Central memory CD4-positive, alpha-beta T cell (primary cell): ENCODE measurements around the gene PPP1R14B.

Experiments used
- DNase-seq: peaks from one replicate; pipeline ENCODE4 v3.0.0; 2022

Gene PPP1R14B

DNA sequence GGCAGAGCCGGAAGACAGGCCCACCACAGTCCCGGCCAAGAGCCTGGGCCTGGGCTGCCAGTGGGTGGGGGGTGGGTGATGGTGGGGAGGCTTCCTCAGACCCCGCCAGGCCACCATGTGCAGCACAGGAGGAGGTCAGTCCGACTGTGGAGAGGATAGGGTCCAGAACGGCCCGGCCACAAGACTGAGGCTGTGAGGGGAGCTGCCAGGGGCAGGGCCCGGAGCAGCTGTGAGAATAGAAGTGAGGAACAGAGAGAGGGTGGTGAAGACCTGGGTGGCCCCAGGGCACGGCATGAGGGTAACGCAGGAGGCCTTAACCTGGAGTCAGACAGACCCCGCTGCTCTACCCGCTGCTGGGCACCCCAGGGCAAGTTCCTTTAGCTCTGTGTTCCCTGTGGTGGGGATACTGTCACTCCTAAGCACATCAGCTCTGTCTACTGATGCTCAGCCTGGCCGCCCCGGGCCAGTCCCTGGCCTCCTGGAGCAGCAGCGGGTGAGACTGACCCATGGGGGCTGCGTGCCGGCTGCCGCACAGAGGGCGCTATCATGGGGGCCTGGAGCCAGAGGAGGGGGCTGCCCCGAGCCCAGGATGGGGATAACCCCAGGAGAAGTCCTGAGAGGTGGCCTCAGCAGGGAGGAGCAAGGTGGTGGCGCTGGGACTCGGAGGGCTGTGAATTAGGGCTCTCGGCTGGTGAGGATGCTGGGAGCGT, 38.5 kb downstream of the PPP1R14B start:
- no peak for DNase-seq

DNA sequence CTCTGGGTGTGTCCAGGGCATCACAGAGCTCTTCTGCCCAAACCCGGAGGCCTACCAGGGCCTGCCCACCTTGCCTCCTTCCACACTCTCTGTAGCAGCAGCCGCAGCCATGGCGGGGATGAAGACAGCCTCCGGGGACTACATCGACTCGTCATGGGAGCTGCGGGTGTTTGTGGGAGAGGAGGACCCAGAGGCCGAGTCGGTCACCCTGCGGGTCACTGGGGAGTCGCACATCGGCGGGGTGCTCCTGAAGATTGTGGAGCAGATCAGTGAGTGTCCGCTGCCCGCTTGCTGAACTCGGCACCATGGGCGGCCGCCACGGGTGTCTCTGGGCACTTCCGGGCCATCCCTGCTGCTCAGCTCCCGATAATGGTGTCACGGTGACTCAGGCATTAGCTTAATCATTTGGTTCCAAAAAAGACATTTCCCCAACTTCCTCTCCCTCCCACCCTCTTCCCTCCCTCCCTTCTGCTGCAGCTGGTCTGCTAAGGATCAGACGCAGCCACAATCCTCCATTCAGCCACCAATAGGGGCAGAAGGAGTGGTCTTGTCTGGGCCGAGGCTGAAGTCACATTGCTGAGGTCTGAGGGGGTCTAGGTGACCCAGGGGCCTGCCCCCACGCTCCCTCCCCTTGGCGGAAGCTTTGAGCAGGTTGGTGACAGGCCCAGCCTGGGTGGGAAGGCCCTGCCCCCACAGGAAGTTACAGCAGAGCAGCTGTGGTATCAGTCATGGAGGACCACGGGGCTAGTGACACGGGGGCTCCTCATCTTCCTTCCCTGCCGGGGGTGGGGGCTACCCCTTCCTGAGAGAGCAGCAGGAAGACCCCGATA, 39.3 kb downstream of the PPP1R14B start:
- peak; percentile 68 for DNase-seq

DNA sequence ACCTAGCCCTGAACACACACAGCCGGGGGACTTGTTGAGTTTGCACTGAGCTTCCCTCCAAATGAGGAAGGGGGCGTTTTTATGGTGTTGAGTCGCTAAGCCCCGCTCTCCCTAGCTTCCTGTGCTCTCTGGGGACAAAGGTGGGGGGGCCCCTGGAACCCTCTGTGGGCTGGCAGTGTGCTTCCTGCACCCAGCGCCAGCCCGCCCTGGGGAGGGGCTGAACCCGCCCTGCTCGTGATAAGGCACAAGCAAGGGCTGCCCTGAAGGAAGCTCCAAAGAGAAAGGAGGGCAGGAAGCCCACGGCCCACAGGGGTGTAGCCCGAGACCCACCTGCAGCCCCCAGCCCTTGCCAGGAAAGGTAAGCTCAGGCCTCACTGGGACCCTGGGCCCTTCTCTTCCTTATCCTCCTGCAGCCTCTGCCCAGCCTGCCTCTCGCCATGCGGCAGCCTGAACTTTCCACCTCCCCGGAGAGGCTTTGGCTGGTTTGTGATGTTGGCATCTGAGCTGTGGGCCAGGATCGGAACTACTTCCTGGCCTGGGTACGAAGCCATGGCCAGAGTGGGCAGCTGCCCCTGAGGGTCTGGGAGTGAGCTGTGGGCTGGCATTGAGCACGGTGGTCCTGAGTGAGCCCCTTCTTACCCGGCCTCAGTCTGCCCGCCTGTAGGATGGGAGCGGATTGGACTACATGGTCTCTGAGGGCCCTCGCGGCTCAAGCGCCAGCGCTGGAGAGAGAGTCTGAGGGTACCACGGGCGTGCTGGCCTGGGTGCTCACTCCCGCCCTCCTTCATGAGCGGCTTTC, 40.1 kb downstream of the PPP1R14B start, which contains the start of gene FERMT3:
FERMT3 (plus strand) TSS at position 265 of the 799 bp plus-strand sequence. CDS start 644 bp downstream, outside the sequence.
- DNase-seq: peak; percentile 71

DNA sequence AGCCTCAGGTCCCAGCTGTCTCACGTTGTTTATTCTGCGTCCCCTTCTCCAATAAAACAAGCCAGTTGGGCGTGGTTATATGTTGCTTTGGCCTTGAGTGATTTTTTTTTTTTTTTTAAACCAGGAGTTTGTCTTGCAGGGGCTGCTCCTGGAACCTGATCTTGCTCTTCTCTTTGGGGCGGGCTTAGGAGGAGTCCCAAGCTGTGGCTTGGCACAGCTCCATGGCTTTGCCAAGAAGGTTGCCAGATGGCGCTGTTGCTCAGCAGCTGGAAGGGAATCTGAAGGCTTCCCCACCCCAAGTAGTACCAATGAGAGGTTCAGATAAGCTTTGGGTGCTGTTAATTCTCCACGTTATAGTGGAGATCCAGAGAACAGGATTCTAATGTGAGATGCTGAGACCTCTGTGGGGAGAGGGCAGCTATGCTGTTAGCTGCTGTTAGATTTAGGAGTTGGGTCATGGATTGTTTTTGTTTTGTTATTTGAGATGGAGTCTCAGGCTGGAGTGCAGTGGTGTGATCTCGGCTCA, 42.2 kb downstream of the PPP1R14B start:
- peak; percentile 83 for DNase-seq

DNA sequence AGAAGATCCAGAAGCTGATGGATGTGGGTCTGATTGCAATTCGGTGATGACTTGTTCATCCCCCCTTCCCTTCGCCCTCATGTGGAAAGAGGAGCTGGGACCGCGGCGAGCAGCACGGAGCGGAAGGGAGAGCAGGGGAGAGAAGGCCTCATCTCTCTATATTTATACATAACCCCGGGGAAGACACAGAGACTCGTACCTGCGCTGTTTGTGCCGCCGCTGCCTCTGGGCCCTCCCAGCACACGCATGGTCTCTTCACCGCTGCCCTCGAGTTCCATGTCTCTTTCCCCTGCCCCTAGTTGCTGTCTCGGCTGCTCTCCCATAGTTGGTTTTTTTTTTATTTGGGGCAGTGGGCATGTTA, 42.7 kb downstream of the PPP1R14B start:
- no peak for DNase-seq

DNA sequence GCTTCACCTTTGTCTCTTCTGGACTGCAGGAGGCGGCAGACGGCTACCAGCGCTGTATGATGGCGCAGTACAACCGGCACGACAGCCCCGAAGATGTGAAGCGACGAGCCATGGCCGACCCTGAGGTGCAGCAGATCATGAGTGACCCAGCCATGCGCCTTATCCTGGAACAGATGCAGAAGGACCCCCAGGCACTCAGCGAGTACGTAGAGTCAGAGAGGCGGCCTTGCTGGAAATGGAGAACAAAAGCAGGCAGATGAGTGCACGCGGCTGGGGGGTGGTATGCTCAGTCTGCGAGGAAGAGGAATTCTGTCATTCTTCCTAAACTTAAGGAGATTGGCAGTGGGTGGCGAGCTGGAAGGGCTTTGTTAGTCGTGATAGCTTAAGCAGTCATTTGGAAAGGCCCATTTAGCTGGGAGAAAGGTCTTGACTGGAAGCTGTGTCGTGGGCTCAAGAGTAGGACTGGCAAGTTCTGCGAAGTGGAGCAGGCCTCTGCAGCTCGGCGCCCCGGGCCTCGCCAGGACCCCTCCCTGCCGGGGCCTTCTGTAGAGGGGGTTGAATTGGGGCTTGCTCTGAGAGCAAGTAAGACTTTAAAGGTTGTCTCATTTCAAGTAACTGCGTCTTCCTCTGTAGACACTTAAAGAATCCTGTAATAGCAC, 43.2 kb downstream of the PPP1R14B start:
- no peak for DNase-seq

DNA sequence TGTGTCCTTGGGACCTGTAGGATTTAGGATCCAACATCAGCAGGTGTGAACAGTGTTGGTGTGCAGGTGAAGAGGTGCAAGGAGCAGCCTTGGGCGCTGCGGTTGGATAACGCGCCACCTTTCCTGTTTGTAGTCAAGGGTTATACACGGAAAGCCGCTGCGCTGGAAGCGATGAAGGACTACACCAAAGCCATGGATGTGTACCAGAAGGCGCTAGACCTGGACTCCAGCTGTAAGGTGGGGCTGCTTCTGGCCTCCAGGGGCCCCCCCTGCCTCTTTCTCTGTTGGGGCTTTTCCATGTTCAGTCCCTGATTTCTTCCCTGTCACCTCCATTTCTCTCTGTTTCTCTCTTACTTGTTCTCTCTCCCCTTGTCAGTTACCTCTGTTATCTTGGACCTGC, 43.8 kb downstream of the PPP1R14B start:
- no peak for DNase-seq

DNA sequence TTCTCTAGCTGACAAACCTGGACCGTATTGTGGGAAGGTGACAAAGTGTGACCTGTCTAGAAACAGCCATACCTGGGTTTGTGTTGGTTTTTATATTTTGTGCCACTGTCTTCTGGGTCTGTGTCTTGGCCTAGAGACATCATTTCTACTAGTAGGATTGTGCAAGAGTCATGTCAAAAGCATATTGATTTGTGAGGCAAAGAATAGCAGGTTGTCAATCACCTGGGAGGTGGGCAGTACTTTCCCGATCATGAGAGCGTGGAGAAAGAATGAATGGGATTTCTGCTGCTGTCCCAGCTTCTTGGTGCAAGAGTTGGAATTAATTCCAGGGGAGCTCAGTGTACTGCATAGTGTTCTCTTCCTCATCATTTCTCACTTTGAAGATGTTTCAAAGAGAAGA, 45.2 kb downstream of the PPP1R14B start:
- DNase-seq: no peak

DNA sequence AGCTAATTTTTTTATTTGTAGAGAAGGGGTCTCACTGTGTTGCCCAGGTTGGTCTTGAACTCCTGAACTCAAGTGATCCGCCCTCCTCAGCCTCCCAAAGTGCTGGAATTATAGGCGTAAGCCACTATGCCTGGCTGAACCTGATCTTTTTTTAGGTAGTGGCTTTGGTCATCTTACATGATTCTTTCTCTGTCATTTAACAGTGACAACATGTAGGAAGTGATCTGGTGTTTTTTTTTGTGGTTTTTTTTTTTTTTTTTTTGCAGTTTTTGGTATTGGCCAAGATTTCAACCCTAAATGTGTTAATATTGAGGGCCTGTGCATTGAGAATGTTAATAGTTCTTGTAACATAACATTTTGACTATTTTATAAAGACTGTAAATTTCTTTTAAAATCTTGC, 48.2 kb downstream of the PPP1R14B start:
- DNase-seq: no peak

DNA sequence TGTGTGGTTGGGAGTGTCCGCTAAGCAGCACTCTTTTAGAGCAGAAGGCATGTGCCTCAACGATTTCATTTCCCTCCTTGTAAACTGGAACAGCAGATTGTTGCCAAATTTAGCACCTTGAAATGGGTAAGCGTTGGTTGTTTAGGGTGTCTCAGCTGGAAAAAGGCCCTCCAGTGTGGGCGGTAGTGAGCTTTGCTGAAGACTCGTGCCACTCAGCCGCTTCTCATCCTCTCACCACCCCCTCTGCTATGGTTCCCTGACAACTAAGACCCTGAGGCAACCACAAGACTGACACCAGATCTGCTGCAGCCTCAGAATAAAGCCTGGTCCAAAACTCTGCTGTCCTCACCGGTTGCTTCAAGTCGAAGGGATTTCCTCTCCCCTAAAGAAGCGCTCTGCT, 50.1 kb downstream of the PPP1R14B start:
- no peak for DNase-seq
